GM19239 (cell line): ENCODE results near the gene ABCA13.

Source experiments
- DNase-seq: peaks from one replicate; pipeline ENCODE4 v3.0.0; 2011; ENCODE audit warnings: low spot score; ENCODE audit not compliant: insufficient read length
- FAIRE-seq: peaks from 2 replicates; lab custom pipeline; 2011; peaks lifted over from hg19 to GRCh38; lab: Jason Lieb, UNC

The ABCA13 gene

GRCh38 chr7:48225101-48225500 lies 53.8 kb downstream of the ABCA13 start:
- DNase-seq (no peak), FAIRE-seq (no peak)

- DNase-seq (no peak), FAIRE-seq (peak; percentile 55)
Observed at GRCh38 chr7:48237354-48237753, 66.1 kb downstream of the ABCA13 start.

GRCh38 chr7:48242846-48243245 lies 71.6 kb downstream of the ABCA13 start:
- no peak for DNase-seq
- no peak for FAIRE-seq

- FAIRE-seq, result peak; percentile 71
Observed at GRCh38 chr7:48244864-48245271, 73.6 kb downstream of the ABCA13 start.

GRCh38 chr7:48245751-48246472 lies 74.7 kb downstream of the ABCA13 start:
- DNase-seq (no peak), FAIRE-seq (peak; percentile 84)

More at GRCh38 chr7:48244864-48245271, 73.6 kb downstream of the ABCA13 start:
- no peak for DNase-seq

GRCh38 chr7:48249166-48249565 lies 77.9 kb downstream of the ABCA13 start:
- no peak for FAIRE-seq
- DNase-seq, result no peak

- FAIRE-seq (no peak), DNase-seq (no peak)
Observed at GRCh38 chr7:48250441-48250951, 79.2 kb downstream of the ABCA13 start.

GRCh38 chr7:48251766-48252165 lies 80.5 kb downstream of the ABCA13 start:
- peak; percentile 82 for FAIRE-seq
- DNase-seq, result peak; percentile 9

- no peak for FAIRE-seq
- no peak for DNase-seq
Observed at GRCh38 chr7:48252995-48253394, 81.7 kb downstream of the ABCA13 start.

- DNase-seq (no peak), FAIRE-seq (no peak)
Observed at GRCh38 chr7:48255046-48255445, 83.8 kb downstream of the ABCA13 start.

- no peak for DNase-seq
Observed at GRCh38 chr7:48259463-48260280, 88.4 kb downstream of the ABCA13 start.

GRCh38 chr7:48261696-48262095 lies 90.4 kb downstream of the ABCA13 start:
- DNase-seq (no peak), FAIRE-seq (no peak)

More at GRCh38 chr7:48259463-48260280, 88.4 kb downstream of the ABCA13 start:
- FAIRE-seq, result no peak

- no peak for FAIRE-seq
- no peak for DNase-seq
Observed at GRCh38 chr7:48262606-48263310, 91.5 kb downstream of the ABCA13 start.

- FAIRE-seq, result no peak
- no peak for DNase-seq
Observed at GRCh38 chr7:48263311-48263650, 92.0 kb downstream of the ABCA13 start.

- DNase-seq, result no peak
- peak; percentile 51 for FAIRE-seq
Observed at GRCh38 chr7:48269066-48269465, 97.8 kb downstream of the ABCA13 start.

- DNase-seq (no peak), FAIRE-seq (no peak)
Observed at GRCh38 chr7:48274662-48275061, 103.4 kb downstream of the ABCA13 start.

GRCh38 chr7:48279420-48279819 lies 108.2 kb downstream of the ABCA13 start:
- DNase-seq (no peak), FAIRE-seq (no peak)

- FAIRE-seq (no peak), DNase-seq (no peak)
Observed at GRCh38 chr7:48280100-48280499, 108.8 kb downstream of the ABCA13 start.

- no peak for FAIRE-seq
- DNase-seq, result no peak
Observed at GRCh38 chr7:48285373-48285772, 114.1 kb downstream of the ABCA13 start.

- no peak for FAIRE-seq
Observed at GRCh38 chr7:48286836-48287235, 115.6 kb downstream of the ABCA13 start.

GRCh38 chr7:48289656-48290055 lies 118.4 kb downstream of the ABCA13 start:
- DNase-seq (no peak), FAIRE-seq (no peak)

More at GRCh38 chr7:48286836-48287235, 115.6 kb downstream of the ABCA13 start:
- no peak for DNase-seq
